ENCODE measurements around the gene DIP2B.

GRCh38 chr12:50612882-50613281 is 108.1 kb downstream of the DIP2B start:
- TF ChIP-seq POLR2AphosphoS5 (IDR thresholded peaks at IDR 0.05; ENCODE audit: borderline replicate concordance, low read depth, low read length): no peak
- no peak for TF ChIP-seq FOXP2 (optimal IDR thresholded peaks at IDR 0.05; ENCODE audit: control extremely low read depth, extremely low read length, insufficient read depth)
- TF ChIP-seq EZH2 (IDR thresholded peaks at IDR 0.05): no peak
